Astrocyte (in vitro differentiated cells and primary cell): Measurements from ENCODE around the gene DCAF15. TPM values are rescaled to one million over a fixed set of nuclear protein-coding genes. Genes with fewer than 3 reads are reported as not detected.
A peak's percentile ranks its signal among the peaks of the same experiment; 100 is the strongest.
"Not testable (repeated sequence)": the region's sequence is repeated elsewhere in the genome, so short reads cannot be mapped to it uniquely, and the experiment has no call there.

Experiments
- DNase-seq: peaks from one replicate; pipeline ENCODE4 v3.0.0-alpha.2; 2010; ENCODE audit warnings: low read depth
- FAIRE-seq: peaks from 2 replicates; lab custom pipeline; 2011; peaks lifted over from hg19 to GRCh38; lab: Jason Lieb, UNC
- H2AFZ ChIP-seq: 2 replicates; pipeline ENCODE4 v1.6.0; 2012; ENCODE audit warnings: low read depth, low read length, inconsistent platforms
- H3K27ac ChIP-seq: 2 replicates; pipeline ENCODE4 v1.5.1; 2011; ENCODE audit warnings: low read depth, low read length, inconsistent platforms
- H3K27me3 ChIP-seq: 2 replicates; pipeline ENCODE4 v1.6.0; 2011; ENCODE audit warnings: low read length, inconsistent platforms; ENCODE audit not compliant: insufficient read depth
- H3K36me3 ChIP-seq: 2 replicates; pipeline ENCODE4 v1.5.1; 2011; ENCODE audit warnings: low read length, inconsistent platforms; ENCODE audit not compliant: insufficient read depth
- H3K4me1 ChIP-seq: 2 replicates; pipeline ENCODE4 v1.5.1; 2011; ENCODE audit warnings: low read length, inconsistent platforms; ENCODE audit not compliant: insufficient read depth
- H3K4me2 ChIP-seq: 2 replicates; pipeline ENCODE4 v1.6.0; 2012; ENCODE audit warnings: low read length, inconsistent platforms
- H3K4me3 ChIP-seq: 2 replicates; pipeline ENCODE4 v1.5.1; 2011; ENCODE audit warnings: low read depth, mild to moderate bottlenecking, low read length, inconsistent platforms; ENCODE audit not compliant: insufficient read depth
- H3K79me2 ChIP-seq: 2 replicates; pipeline ENCODE4 v1.6.0; 2012; ENCODE audit warnings: mild to moderate bottlenecking, low read length, inconsistent platforms; ENCODE audit not compliant: insufficient read depth
- H3K9ac ChIP-seq: 2 replicates; pipeline ENCODE4 v1.6.0; 2012; ENCODE audit warnings: mild to moderate bottlenecking, low read length, inconsistent platforms
- H3K9me3 ChIP-seq: 2 replicates; pipeline ENCODE4 v1.5.1; 2012; ENCODE audit warnings: low read depth, mild to moderate bottlenecking, low read length, inconsistent platforms; ENCODE audit not compliant: insufficient read depth
- H4K20me1 ChIP-seq: 2 replicates; pipeline ENCODE4 v1.6.0; 2012; ENCODE audit warnings: low read length, inconsistent platforms; ENCODE audit not compliant: insufficient read depth
- H3K27ac Mint-ChIP-seq: one replicate; pipeline ENCODE4 v1.8.0; 2021; ENCODE audit warnings: mild to moderate bottlenecking, mixed read lengths; ENCODE audit not compliant: unreplicated experiment
- H3K27me3 Mint-ChIP-seq: one replicate; pipeline ENCODE4 v1.8.0; 2021; ENCODE audit warnings: low read depth, mixed read lengths; ENCODE audit not compliant: unreplicated experiment
- H3K36me3 Mint-ChIP-seq: one replicate; pipeline ENCODE4 v1.8.0; 2021; ENCODE audit warnings: low read depth, mixed read lengths; ENCODE audit not compliant: unreplicated experiment
- H3K4me1 Mint-ChIP-seq: one replicate; pipeline ENCODE4 v1.8.0; 2021; ENCODE audit warnings: low read depth, mixed read lengths; ENCODE audit not compliant: unreplicated experiment
- H3K4me3 Mint-ChIP-seq: one replicate; pipeline ENCODE4 v1.8.0; 2021; ENCODE audit warnings: mild to moderate bottlenecking, moderate library complexity, mixed read lengths; ENCODE audit not compliant: unreplicated experiment
- H3K9me3 Mint-ChIP-seq: one replicate; pipeline ENCODE4 v1.8.0; 2021; ENCODE audit warnings: mild to moderate bottlenecking, mixed read lengths; ENCODE audit not compliant: unreplicated experiment
- CTCF ChIP-seq: IDR thresholded peaks from 2 replicates; pipeline ENCODE4 v1.5.1; 2011; ENCODE audit warnings: low read depth, mild to moderate bottlenecking, inconsistent platforms, low read length, moderate library complexity; ENCODE audit not compliant: insufficient read depth
- EZH2 ChIP-seq: IDR thresholded peaks from 2 replicates; pipeline ENCODE4 v1.6.1; 2012; ENCODE audit warnings: mild to moderate bottlenecking, low read length, inconsistent platforms; ENCODE audit not compliant: insufficient read depth
- total RNA-seq: library from RNA; stranded (reverse); gene quantifications from 2 replicates; pipeline ENCODE4 v1.2.1, GENCODE V29; 2021

The DCAF15 gene
- total RNA-seq, 1 donor from 2014 or later = 32.2 TPM

- H3K4me2 ChIP-seq = no peak overlapping the region
- H3K9me3 ChIP-seq = no peaks in the 10 kb centered on the region
- no peak for DNase-seq
- H4K20me1 ChIP-seq = no peaks in the 10 kb centered on the region
- no peak overlapping the region for H3K27ac ChIP-seq
- Mint-ChIP-seq H3K9me3 (no peaks in the 10 kb centered on the region), H3K27me3 (no peaks in the 10 kb centered on the region), H3K4me3 (no peak overlapping the region), H3K4me1 (peaks cover 7% of the 10 kb centered on the region), H3K27ac (no peak overlapping the region), H3K36me3 (peaks cover 27% of the 10 kb centered on the region)
- H3K36me3 ChIP-seq = no peaks in the 10 kb centered on the region
- no peak overlapping the region for H3K4me3 ChIP-seq
- no peak overlapping the region for H2AFZ ChIP-seq
- no peaks in the 10 kb centered on the region for H3K79me2 ChIP-seq
- no peaks in the 10 kb centered on the region for H3K4me1 ChIP-seq
- H3K27me3 ChIP-seq = no peaks in the 10 kb centered on the region
- no peak overlapping the region for H3K9ac ChIP-seq
- no peak for FAIRE-seq
- TF ChIP-seq EZH2 (no peak), CTCF (no peak)
Observed at GRCh38 chr19:13972368-13973155, 20.3 kb downstream of the DCAF15 start.

GRCh38 chr19:13973479-13973878 lies 21.2 kb downstream of the DCAF15 start:
- H3K4me2 ChIP-seq, H3K4me1 Mint-ChIP-seq, H3K4me3 Mint-ChIP-seq, H4K20me1 ChIP-seq, DNase-seq, H3K4me3 ChIP-seq, H3K27me3 ChIP-seq, H3K4me1 ChIP-seq, FAIRE-seq, H3K27me3 Mint-ChIP-seq, H3K9me3 ChIP-seq, H2AFZ ChIP-seq, H3K9me3 Mint-ChIP-seq, H3K27ac Mint-ChIP-seq, H3K79me2 ChIP-seq, H3K9ac ChIP-seq, H3K27ac ChIP-seq, H3K36me3 ChIP-seq: not testable (repeated sequence)
- H3K36me3 Mint-ChIP-seq = peaks cover 26% of the 10 kb centered on the region

GRCh38 chr19:13974073-13974472 lies 21.8 kb downstream of the DCAF15 start:
- no peak for FAIRE-seq
- no peak for TF ChIP-seq EZH2
- TF ChIP-seq CTCF = no peak

More at GRCh38 chr19:13974073-13974472, 21.8 kb downstream of the DCAF15 start:
- Histone ChIP-seq H3K27ac (no peak overlapping the region), H3K9me3 (no peaks in the 10 kb centered on the region), H3K79me2 (no peaks in the 10 kb centered on the region), H3K4me2 (no peak overlapping the region), H3K9ac (no peak overlapping the region), H2AFZ (no peak overlapping the region), H3K4me1 (no peaks in the 10 kb centered on the region), H3K4me3 (no peak overlapping the region), H3K36me3 (no peaks in the 10 kb centered on the region), H4K20me1 (no peaks in the 10 kb centered on the region), H3K27me3 (no peaks in the 10 kb centered on the region)
- no peak overlapping the region for H3K4me3 Mint-ChIP-seq
- H3K36me3 Mint-ChIP-seq = peaks cover 24% of the 10 kb centered on the region
- no peaks in the 10 kb centered on the region for H3K9me3 Mint-ChIP-seq
- H3K4me1 Mint-ChIP-seq = peaks cover 7% of the 10 kb centered on the region
- no peaks in the 10 kb centered on the region for H3K27me3 Mint-ChIP-seq
- DNase-seq = no peak
- H3K27ac Mint-ChIP-seq = peak overlapping the region; percentile 47
